ENCODE measurements around the gene PLTP.

GRCh38 chr20:45913116-45913515 is 1.2 kb upstream of the PLTP start:
- no peak for TF ChIP-seq CTCF (IDR thresholded peaks at IDR 0.05)
- no peak for TF ChIP-seq POLR2A (IDR thresholded peaks at IDR 0.05)
